ENCODE results near the gene DIP2C. TPM values are rescaled to one million over a fixed set of nuclear protein-coding genes. Genes with fewer than 3 reads are reported as not detected.
A peak's percentile ranks its signal among the peaks of the same experiment; 100 is the strongest.

The DIP2C gene
- total RNA-seq, 1 donor from 2014 or later = 30.8 TPM

GRCh38 chr10:491667-492424 lies 197.6 kb downstream of the DIP2C start:
- TF ChIP-seq CTCF (IDR thresholded peaks at IDR 0.05; ENCODE audit: borderline replicate concordance) = no peak

GRCh38 chr10:490891-491571 lies 198.4 kb downstream of the DIP2C start:
- DNase-seq = peak; percentile 58
- intact Hi-C loops (cut with micrococcal nuclease) = no loop called here
- Histone ChIP-seq H3K4me1 (peaks cover 72% of the 10 kb centered on the region), H3K27me3 (ENCODE audit: low read depth) (no peaks in the 10 kb centered on the region), H3K27ac (replicated peaks) (peak overlapping the region; percentile 60), H3K36me3 (no peaks in the 10 kb centered on the region), H3K9me3 (replicated peaks) (no peaks in the 10 kb centered on the region), H3K4me3 (peak overlapping the region; percentile 35)
- TF ChIP-seq CTCF (IDR thresholded peaks at IDR 0.05; ENCODE audit: borderline replicate concordance) = no peak

More at GRCh38 chr10:491667-492424, 197.6 kb downstream of the DIP2C start:
- Histone ChIP-seq H3K9me3 (replicated peaks) (no peaks in the 10 kb centered on the region), H3K27me3 (ENCODE audit: low read depth) (no peaks in the 10 kb centered on the region), H3K4me3 (peak overlapping the region; percentile 35), H3K4me1 (peaks cover 70% of the 10 kb centered on the region), H3K27ac (replicated peaks) (peak overlapping the region; percentile 60), H3K36me3 (no peaks in the 10 kb centered on the region)
- no peak for DNase-seq
- intact Hi-C loops (cut with micrococcal nuclease) = no loop called here

- Histone ChIP-seq H3K4me1 (peaks cover 78% of the 10 kb centered on the region), H3K36me3 (no peaks in the 10 kb centered on the region), H3K4me3 (peak overlapping the region; percentile 35), H3K27ac (replicated peaks) (peak overlapping the region; percentile 60), H3K27me3 (ENCODE audit: low read depth) (no peaks in the 10 kb centered on the region), H3K9me3 (replicated peaks) (no peaks in the 10 kb centered on the region)
- intact Hi-C loops (cut with micrococcal nuclease) = no loop called here
- TF ChIP-seq CTCF (IDR thresholded peaks at IDR 0.05; ENCODE audit: borderline replicate concordance) = no peak
- peak; percentile 69 for DNase-seq
These were observed 199.2 kb downstream of the DIP2C start for GRCh38 chr10:490256-490655.

GRCh38 chr10:489330-489729 lies 200.1 kb downstream of the DIP2C start:
- TF ChIP-seq CTCF (IDR thresholded peaks at IDR 0.05; ENCODE audit: borderline replicate concordance) = no peak
- H3K4me3 ChIP-seq = no peak overlapping the region
- peak overlapping the region; percentile 30 for H3K27ac ChIP-seq (replicated peaks)
- no peaks in the 10 kb centered on the region for H3K27me3 ChIP-seq (ENCODE audit: low read depth)
- no peaks in the 10 kb centered on the region for H3K36me3 ChIP-seq
- DNase-seq = no peak
- no peaks in the 10 kb centered on the region for H3K9me3 ChIP-seq (replicated peaks)
- peaks cover 73% of the 10 kb centered on the region for H3K4me1 ChIP-seq
- intact Hi-C loops (cut with micrococcal nuclease) = no loop called here

- Histone ChIP-seq H3K27me3 (ENCODE audit: low read depth) (no peaks in the 10 kb centered on the region), H3K4me3 (no peak overlapping the region), H3K36me3 (no peaks in the 10 kb centered on the region), H3K27ac (replicated peaks) (peak overlapping the region; percentile 30), H3K9me3 (replicated peaks) (no peaks in the 10 kb centered on the region), H3K4me1 (peaks cover 68% of the 10 kb centered on the region)
- DNase-seq = no peak
- no peak for TF ChIP-seq CTCF (IDR thresholded peaks at IDR 0.05; ENCODE audit: borderline replicate concordance)
- intact Hi-C loops (cut with micrococcal nuclease) = no loop called here
These were observed 200.6 kb downstream of the DIP2C start for GRCh38 chr10:488933-489215.
